ENCODE data around the gene CYTH1. TPM values are rescaled to one million over a fixed set of nuclear protein-coding genes. Genes with fewer than 3 reads are reported as not detected.

Gene CYTH1
- total RNA-seq, 1 experiment from 2014 or later: 46.7 TPM

GRCh38 chr17:78731904-78732303, 50.2 kb downstream of the CYTH1 start:
- no peak overlapping the region for H3K27ac ChIP-seq (ENCODE audit: low read length)
- in situ Hi-C loops (cut with HindIII; ENCODE audit: low pct_unique_long_range_greater_than_20kb, low sequenced_read_pairs): no loop called here
- H3K4me1 ChIP-seq (ENCODE audit: control insufficient read depth, insufficient read depth, low read length): peaks cover 14% of the 10 kb centered on the region
- intact Hi-C loops (cut with micrococcal nuclease; ENCODE audit: unreplicated experiment): no loop called here
- H3K4me3 ChIP-seq (ENCODE audit: low read depth in 2 of 2, low read length in 2 of 2): no peak overlapping the region
- H3K36me3 ChIP-seq (ENCODE audit: control insufficient read depth, insufficient read depth, low read length): no peaks in the 10 kb centered on the region
- ChIA-PET POLR2A (no interaction called here), CTCF (no interaction called here)
- H3K27me3 ChIP-seq (ENCODE audit: control insufficient read depth, insufficient read depth, low read length): no peaks in the 10 kb centered on the region
- DNase-seq (ENCODE audit: low read depth, low spot score): no peak
- no peaks in the 10 kb centered on the region for H3K9me3 ChIP-seq (ENCODE audit: control insufficient read depth, insufficient read depth, low read depth, low read length)
- no TSS peak for BruUV-seq (replicated peaks)
- ATAC-seq: no peak
- TF ChIP-seq POLR2AphosphoS5 (IDR thresholded peaks at IDR 0.05; ENCODE audit: low read depth, low read length) (no peak), CTCF (IDR thresholded peaks at IDR 0.05) (no peak), TCF7L2 (IDR thresholded peaks at IDR 0.05; ENCODE audit: low read depth, low read length) (no peak), REST (IDR thresholded peaks at IDR 0.05; ENCODE audit: insufficient read depth in 1 of 2, low read depth in 2 of 2, low read length in 1 of 2) (no peak), SIN3A (IDR thresholded peaks at IDR 0.05; ENCODE audit: borderline replicate concordance, insufficient read depth, low read depth, low read length) (no peak)

GRCh38 chr17:78729641-78730040, 52.4 kb downstream of the CYTH1 start:
- in situ Hi-C loops (cut with HindIII; ENCODE audit: low pct_unique_long_range_greater_than_20kb, low sequenced_read_pairs): no loop called here
- ATAC-seq: no peak
- intact Hi-C loops (cut with micrococcal nuclease; ENCODE audit: unreplicated experiment): no loop called here

More at GRCh38 chr17:78729641-78730040, 52.4 kb downstream of the CYTH1 start:
- H3K27me3 ChIP-seq (ENCODE audit: control insufficient read depth, insufficient read depth, low read length): no peaks in the 10 kb centered on the region
- no peaks in the 10 kb centered on the region for H3K9me3 ChIP-seq (ENCODE audit: control insufficient read depth, insufficient read depth, low read depth, low read length)
- peaks cover 11% of the 10 kb centered on the region for H3K4me1 ChIP-seq (ENCODE audit: control insufficient read depth, insufficient read depth, low read length)
- H3K36me3 ChIP-seq (ENCODE audit: control insufficient read depth, insufficient read depth, low read length): no peaks in the 10 kb centered on the region
- POLR2A ChIA-PET: no interaction called here
- TF ChIP-seq TCF7L2 (IDR thresholded peaks at IDR 0.05; ENCODE audit: low read depth, low read length) (no peak), REST (IDR thresholded peaks at IDR 0.05; ENCODE audit: insufficient read depth in 1 of 2, low read depth in 2 of 2, low read length in 1 of 2) (no peak), SIN3A (IDR thresholded peaks at IDR 0.05; ENCODE audit: borderline replicate concordance, insufficient read depth, low read depth, low read length) (no peak), POLR2AphosphoS5 (IDR thresholded peaks at IDR 0.05; ENCODE audit: low read depth, low read length) (no peak)
- no peak overlapping the region for H3K4me3 ChIP-seq (ENCODE audit: low read depth in 2 of 2, low read length in 2 of 2)
- no TSS peak for BruUV-seq (replicated peaks)
- H3K27ac ChIP-seq (ENCODE audit: low read length): no peak overlapping the region
- no peak for DNase-seq (ENCODE audit: low read depth, low spot score)
- CTCF ChIA-PET: no interaction called here
